IPS-NIHi11 (cell line): Measurements from ENCODE around the gene TRPC1.
"Not testable (repeated sequence)": the region's sequence is repeated elsewhere in the genome, so short reads cannot be mapped to it uniquely, and the experiment has no call there.

ENCODE experiments used
- DNase-seq: peaks from one replicate; pipeline ENCODE4 v3.0.0; 2012; ENCODE audit warnings: mixed read lengths, low spot score

TRPC1 gene

DNA sequence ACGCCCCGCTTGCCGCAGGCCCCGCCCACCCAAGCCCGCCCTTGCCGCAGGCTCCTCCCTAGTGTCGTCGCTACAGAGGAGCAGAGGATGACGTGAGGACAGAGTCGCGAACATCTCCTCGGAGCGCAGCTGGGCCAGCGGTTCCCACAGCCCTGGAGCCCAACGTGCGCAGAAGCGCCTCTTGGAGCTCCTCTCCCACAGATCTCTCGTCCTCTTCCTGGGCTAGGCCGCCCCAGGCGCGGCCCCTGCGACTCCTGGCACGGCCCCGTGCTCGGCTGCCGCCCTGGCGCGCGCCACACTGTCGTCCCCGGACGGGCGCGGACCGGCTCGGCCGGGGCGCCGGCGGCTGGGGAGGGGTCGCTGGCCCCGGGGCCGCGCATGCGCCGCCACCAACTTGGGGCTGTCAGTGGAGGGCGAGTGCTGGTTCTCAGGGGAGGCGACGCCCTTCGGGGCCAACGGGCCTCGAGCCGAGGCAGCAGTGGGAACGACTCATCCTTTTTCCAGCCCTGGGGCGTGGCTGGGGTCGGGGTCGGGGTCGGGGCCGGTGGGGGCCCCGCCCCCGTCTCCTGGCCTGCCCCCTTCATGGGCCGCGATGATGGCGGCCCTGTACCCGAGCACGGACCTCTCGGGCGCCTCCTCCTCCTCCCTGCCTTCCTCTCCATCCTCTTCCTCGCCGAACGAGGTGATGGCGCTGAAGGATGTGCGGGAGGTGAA lies at the start of gene TRPC1:
TRPC1 (plus strand) TSS at position 67 of the 714 bp plus-strand sequence; CDS start at position 593, 526 bp downstream.
- peak; percentile 95 for DNase-seq

- DNase-seq = no peak
Measured at GRCh38 chr3:142676151-142676550, 47.7 kb upstream of the TRPC1 start.

GRCh38 chr3:142680710-142681109 lies 43.1 kb upstream of the TRPC1 start:
- DNase-seq = peak; percentile 11

GRCh38 chr3:142690613-142691012 lies 33.2 kb upstream of the TRPC1 start:
- no peak for DNase-seq

DNA sequence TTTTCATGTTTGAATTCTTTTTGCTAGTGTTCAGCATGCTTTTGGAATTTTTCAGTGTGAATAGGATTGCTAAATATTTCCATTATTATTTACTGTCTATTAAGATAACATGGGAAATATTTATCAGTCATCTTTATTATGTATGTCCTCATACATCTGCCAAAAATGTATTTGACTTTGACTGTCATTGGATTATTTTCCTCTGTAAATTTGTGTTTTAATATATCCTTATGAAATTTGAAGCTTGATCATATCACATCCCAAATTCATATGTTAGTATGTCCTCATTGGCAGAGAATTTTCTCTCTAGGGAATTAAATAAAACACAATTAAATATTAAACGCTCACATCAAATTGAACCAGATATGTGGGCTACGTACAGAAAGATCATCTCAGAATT lies 32.3 kb upstream of the TRPC1 start:
- no peak for DNase-seq

GRCh38 chr3:142693136-142693853 lies 30.5 kb upstream of the TRPC1 start:
- DNase-seq = no peak

- DNase-seq = no peak
Measured at GRCh38 chr3:142694225-142694624, 29.6 kb upstream of the TRPC1 start.

GRCh38 chr3:142705198-142705597 lies 18.6 kb upstream of the TRPC1 start:
- no peak for DNase-seq

DNA sequence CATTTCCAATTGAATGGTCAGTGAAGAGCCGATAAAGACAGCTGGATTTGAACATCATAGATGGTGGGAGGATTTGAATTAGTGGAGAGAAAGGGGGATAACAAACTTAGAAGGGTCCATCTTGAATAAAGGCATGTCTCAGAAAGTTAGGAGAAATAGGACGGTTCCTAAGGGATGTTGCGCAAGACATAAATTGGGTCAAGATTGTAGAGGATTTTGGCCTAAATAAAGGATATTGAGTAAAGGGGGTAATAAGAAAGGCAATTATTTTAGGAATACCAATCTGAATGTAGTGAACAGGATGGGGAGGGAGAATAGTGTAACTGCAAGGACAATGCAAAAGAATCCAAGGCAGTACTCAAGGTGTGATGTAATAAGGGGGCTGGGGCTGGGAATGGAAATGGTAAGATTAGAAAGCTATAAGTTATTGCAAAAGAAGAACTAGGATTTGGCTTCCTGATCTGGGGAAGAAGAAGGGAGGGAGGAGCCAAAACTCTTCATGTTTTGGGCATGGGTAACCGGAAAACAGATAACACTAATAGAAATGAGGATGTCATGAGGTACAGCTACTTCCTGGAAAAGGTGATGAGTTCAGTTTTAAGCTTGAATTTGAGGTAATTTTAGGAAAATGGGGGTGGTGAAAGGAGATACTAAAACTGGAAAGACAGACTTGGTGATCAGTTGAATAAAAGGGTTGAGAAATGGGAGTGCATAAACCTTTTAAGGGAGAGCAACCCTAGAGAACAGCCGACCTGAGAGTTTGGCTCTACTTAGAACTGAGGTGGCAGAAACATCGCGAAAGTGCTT lies 17.3 kb upstream of the TRPC1 start:
- DNase-seq = no peak

- DNase-seq = no peak
Measured at GRCh38 chr3:142709207-142709606, 14.6 kb upstream of the TRPC1 start.

GRCh38 chr3:142714882-142715281 lies 9.0 kb upstream of the TRPC1 start:
- not testable (repeated sequence) for DNase-seq

- DNase-seq = no peak
Measured at GRCh38 chr3:142716102-142716501, 7.7 kb upstream of the TRPC1 start.

GRCh38 chr3:142723665-142723967 lies 218 bp upstream of the TRPC1 start:
- DNase-seq = no peak

- DNase-seq = peak; percentile 58
Measured at GRCh38 chr3:142724682-142725356, 985 bp downstream of the TRPC1 start.

- no peak for DNase-seq
Measured at GRCh38 chr3:142725357-142725739, 1.5 kb downstream of the TRPC1 start.

DNA sequence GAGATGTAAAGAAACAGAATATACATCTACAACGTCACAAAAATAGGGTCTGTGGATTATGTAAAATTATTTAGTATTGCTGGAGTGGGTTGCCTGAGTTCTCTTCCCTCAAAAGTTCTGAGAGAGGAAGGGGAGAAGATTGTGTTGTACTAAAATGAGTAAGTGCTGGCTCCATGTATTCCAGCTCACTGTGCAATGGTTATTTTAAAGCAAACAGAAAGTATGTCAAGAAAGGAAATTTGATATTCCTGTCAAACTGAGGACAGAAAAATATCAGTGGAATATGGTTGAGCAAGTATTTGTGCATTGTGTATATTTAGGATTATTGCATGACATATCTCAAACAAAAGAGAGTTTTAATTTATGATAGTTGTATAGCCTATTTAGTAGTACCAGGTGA lies 2.2 kb downstream of the TRPC1 start:
- no peak for DNase-seq

DNA sequence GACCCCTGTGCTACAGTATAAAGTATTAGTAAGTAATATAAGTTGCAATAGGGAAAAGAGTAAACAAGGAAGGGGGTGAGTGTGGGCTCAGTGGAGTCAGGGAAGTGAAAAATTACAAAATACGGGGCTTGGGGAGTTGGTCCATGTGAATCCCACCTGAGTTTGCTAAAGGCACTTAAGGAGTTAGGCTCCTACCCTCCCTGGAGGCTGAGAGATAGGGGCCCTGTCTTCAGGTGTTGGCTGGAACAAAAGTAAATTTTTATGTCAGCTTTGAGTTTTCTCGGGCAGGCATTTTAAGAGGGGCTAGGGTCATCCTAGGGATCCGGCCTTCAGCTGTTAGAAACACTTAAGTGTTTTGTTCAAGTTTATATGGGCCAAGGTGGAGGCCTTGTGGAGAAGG lies 8.2 kb downstream of the TRPC1 start:
- DNase-seq = no peak

DNA sequence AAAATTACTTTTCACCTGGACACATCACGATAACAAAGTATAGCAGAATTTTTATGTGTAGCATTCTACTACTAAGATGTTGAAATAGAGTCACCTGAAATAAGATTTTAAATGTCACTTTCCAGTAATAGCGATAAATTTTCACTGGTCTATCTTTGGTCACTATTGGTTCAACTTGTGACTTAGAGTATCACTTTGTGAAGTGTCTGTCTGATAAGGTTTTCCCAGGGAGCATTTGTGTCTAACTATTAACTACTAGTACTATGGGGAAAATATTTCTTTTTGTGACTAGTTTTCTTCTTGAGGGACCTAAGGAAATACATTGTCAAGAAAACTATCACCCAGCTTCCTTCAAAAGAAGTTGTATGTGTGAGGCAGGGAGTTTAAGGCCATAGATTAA lies 11.0 kb downstream of the TRPC1 start:
- no peak for DNase-seq

DNA sequence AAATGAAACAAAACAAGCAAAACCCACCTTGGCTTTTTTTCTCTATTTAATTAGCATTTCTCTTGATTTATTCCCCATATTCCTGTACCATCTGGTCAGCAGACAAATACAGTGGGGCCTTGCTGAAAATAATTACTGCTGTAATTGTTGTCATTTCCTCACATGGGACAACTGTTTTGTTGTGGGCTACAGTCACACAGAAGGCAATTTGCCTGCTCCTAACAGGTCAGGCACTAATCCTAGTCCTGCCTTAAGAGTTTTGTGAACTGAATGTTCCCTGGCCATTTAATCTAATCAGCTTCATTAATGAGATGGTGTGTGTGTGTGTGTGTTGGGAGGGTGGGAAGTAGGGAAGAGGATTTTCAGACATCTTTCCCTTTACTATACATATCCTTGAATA lies 11.6 kb downstream of the TRPC1 start:
- DNase-seq = no peak

DNA sequence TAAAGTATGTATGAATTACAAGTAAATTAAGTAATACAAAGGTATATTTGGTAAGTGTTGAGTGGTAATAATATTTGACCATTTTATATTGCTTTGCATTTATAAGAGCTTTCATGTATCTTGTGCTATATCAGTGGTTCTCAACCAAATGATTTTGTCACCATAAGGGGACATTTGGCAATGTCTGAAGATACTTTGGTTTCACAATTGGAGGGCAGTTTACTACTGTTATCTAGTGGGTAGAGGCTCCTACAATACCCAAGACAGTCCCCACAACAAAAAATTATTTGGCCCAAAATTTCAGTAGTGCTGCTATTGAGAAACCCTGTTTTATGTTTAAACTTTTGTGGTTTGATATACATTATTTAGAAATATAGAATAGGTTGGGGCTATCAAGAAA lies 14.6 kb downstream of the TRPC1 start:
- DNase-seq = no peak

DNA sequence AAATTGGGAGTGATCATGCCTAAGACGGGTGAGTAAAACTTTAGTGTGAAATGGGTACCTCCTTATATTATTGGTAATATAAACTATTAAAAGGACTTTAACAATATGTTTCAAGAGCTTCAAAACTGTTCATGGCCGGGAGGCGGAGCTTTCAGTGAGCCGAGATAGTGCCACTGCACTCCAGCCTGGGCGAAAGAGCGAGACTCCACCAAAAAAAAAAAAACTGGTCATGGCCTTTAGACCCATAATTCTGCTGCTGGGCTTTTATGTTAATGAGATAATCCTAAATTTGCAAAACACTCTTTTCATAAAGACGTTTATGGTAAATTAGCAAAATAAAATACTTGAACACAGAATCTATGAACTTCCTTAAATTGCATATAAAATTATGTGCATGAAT lies 22.8 kb downstream of the TRPC1 start:
- no peak for DNase-seq

DNA sequence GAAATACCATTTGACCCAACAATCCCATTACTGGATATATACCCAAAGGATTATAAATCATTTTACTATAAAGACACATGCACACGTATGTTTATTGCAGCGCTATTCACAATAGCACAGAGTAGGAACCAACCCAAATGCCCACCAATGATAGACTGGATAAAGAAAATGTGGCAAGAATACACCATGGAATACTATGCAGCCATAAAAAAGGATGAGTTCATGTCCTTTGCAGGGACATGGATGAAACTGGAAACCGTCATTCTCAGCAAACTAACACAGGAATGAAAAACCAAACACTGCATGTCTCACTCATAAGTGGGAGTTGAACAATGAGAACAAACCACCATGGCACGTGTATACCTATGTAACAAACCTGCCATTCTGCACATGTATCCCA lies 26.7 kb downstream of the TRPC1 start:
- not testable (repeated sequence) for DNase-seq
